Colonic mucosa (tissue), 4 donors: ENCODE results near the gene ORAI1. TPM values are rescaled to one million over a fixed set of nuclear protein-coding genes. Genes with fewer than 3 reads are reported as not detected.
"Not testable (repeated sequence)": the region's sequence is repeated elsewhere in the genome, so short reads cannot be mapped to it uniquely, and the experiment has no call there.

ENCODE experiments used
- DNase-seq: peaks from one replicate; pipeline ENCODE4 v3.0.0-alpha.2; 2020
- H3K27ac ChIP-seq: fragments of 200-600 bp; one replicate; pipeline ENCODE4 v1.8.0; 2021
- H3K27me3 ChIP-seq: fragments of 200-600 bp; one replicate; pipeline ENCODE4 v1.8.0; 2021
- H3K36me3 ChIP-seq: fragments of 200-600 bp; one replicate; pipeline ENCODE4 v1.8.0; 2021
- H3K4me1 ChIP-seq: fragments of 200-600 bp; one replicate; pipeline ENCODE4 v1.8.0; 2021; ENCODE audit warnings: mild to moderate bottlenecking
- H3K4me3 ChIP-seq: fragments of 200-600 bp; one replicate; pipeline ENCODE4 v1.8.0; 2021
- H3K9ac ChIP-seq, 2 donors: one replicate each; pipeline ENCODE4 v1.7.0; 2013; ENCODE audit warnings: control low read depth in 2 of 2, low read depth in 2 of 2, low read length in 2 of 2
- H3K9me3 ChIP-seq: fragments of 200-600 bp; one replicate; pipeline ENCODE4 v1.8.0; 2021
- CTCF ChIP-seq: fragments of 200-600 bp; IDR thresholded peaks from one replicate; pipeline ENCODE4 v1.8.0; 2022; ENCODE audit warnings: antibody characterized with exemption, mild to moderate bottlenecking
- intact Hi-C: fragments of 100-400 bp; cut with DNase I; formaldehyde crosslinking; loops from one replicate; pipeline ENCODE4 v1.14.1; 2022
- total RNA-seq, 2 donors: library from RNA; stranded (reverse); fragmentation: NEBNext Ultra II Directional in 1 of 2; extraction: Animal tissue kit (Norgen Biotek cat#: 25700) in 1 of 2; gene quantifications; one replicate each; pipeline ENCODE4 v1.2.1, GENCODE V29; 2021
- donor health status: healthy.
- donor health status: DM: no; HTN: no; CAD: no.
- donor health status: DM: no; HTN: no; CAD: no.

The ORAI1 gene
- total RNA-seq, 2 donors from 2014 or later: 14.6 to 23.5 TPM

GRCh38 chr12:121652767-121653497 is 26.6 kb downstream of the ORAI1 start:
- no peak for DNase-seq
- Histone ChIP-seq H3K27ac (no peak overlapping the region), H3K9ac (no peak overlapping the region), H3K4me1 (no peaks in the 10 kb centered on the region), H3K27me3 (no peaks in the 10 kb centered on the region), H3K4me3 (no peak overlapping the region), H3K9me3 (no peaks in the 10 kb centered on the region), H3K36me3 (no peaks in the 10 kb centered on the region)
- TF ChIP-seq CTCF: no peak
- intact Hi-C loops: no loop called here

DNA sequence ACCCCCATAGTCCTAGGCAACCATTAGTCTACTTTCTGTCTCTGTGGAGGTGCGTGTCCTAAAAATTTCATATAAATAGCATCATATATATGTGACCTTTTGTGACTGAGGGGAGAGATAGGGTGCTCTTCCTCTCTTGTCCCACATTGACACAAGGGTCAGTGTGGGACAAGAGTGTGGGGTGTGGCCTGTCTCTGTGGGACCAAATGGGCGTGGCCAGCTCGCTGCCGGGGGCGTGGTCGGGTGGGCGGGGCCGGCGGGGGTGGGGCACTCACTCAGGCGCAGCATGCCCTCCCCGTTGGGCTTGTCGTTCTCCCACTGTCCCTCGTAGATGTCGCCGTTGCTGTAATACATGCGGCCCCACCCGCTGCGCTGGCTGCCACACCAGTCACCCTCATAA is 27.7 kb downstream of the ORAI1 start:
- Histone ChIP-seq H3K27me3 (no peaks in the 10 kb centered on the region), H3K27ac (no peak overlapping the region), H3K9ac (no peak overlapping the region), H3K4me1 (no peaks in the 10 kb centered on the region), H3K36me3 (no peaks in the 10 kb centered on the region), H3K4me3 (no peak overlapping the region), H3K9me3 (no peaks in the 10 kb centered on the region)
- no peak for DNase-seq
- no peak for TF ChIP-seq CTCF
- intact Hi-C loops: no loop called here

DNA sequence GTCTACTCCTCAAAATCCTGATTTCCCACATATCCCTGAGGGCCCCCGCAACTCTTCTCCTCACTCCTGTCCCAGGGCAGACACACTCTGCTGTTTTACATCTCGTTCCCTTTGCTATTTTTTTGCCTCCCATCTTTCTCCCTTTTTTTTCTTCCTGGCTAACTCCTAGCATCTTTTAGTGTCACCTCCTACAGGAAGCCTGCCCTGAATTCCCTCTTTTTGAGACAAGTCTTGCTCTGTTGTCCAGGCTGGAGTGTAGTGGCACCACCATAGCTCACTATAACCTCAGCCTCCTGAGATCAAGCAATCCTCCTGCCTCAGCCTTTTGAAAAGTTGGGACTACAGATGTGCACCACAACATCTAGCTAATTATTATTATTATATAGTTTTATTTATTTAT is 29.8 kb downstream of the ORAI1 start:
- H3K27me3 ChIP-seq: no peaks in the 10 kb centered on the region
- H3K4me1 ChIP-seq: no peaks in the 10 kb centered on the region
- no peaks in the 10 kb centered on the region for H3K36me3 ChIP-seq
- H3K27ac ChIP-seq: no peak overlapping the region
- no peak for TF ChIP-seq CTCF
- H3K4me3 ChIP-seq: no peak overlapping the region
- no peak overlapping the region for H3K9ac ChIP-seq
- H3K9me3 ChIP-seq: no peaks in the 10 kb centered on the region
- DNase-seq: no peak
- intact Hi-C loops: no loop called here

- no peak overlapping the region for H3K27ac ChIP-seq
- no peaks in the 10 kb centered on the region for H3K27me3 ChIP-seq
- no peaks in the 10 kb centered on the region for H3K36me3 ChIP-seq
- H3K4me3 ChIP-seq: no peak overlapping the region
- H3K4me1 ChIP-seq: no peaks in the 10 kb centered on the region
- TF ChIP-seq CTCF: no peak
- intact Hi-C loops: no loop called here
- H3K9ac ChIP-seq: no peak overlapping the region
- H3K9me3 ChIP-seq: no peaks in the 10 kb centered on the region
- no peak for DNase-seq
Measured at GRCh38 chr12:121657305-121658008, 31.1 kb downstream of the ORAI1 start.

DNA sequence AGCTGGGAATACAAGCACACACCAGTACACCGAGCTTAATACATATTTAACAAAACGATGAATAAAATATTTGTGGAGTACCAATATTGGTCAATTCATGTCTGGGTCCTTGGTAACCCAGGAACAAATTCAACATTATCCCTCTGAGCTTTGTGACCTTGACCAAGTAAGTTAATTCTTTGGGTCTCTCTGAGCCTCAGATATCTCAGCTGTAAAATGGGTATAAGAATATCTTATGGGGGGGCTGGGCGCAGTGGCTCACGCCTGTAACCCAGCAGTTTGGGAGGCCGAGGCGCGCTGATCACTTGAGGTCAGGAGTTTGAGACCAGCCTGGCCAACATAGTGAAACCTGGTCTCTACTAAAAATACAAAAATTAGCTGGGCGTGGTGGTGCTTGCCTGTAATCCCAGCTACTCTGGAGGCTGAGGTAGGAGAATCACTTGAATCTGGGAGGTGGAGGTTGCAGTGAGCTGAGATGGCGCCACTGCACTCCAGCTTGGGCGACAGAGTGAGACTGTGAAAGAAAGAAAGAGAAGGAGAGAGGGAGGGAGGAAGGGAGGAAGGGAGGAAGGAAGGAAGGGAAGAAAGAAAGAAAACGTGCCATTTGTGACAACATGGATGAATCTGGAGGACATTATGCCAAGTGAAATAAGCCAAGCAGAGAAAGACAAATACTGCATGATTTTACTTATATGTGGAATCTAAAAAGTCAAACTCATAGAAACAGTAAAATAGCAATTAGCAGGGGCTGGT is 35.2 kb downstream of the ORAI1 start:
- DNase-seq, H3K4me1 ChIP-seq, H3K27ac ChIP-seq, H3K27me3 ChIP-seq, H3K9me3 ChIP-seq, H3K36me3 ChIP-seq, H3K9ac ChIP-seq, H3K4me3 ChIP-seq, intact Hi-C loops: not testable (repeated sequence)
